Measurements from ENCODE around the gene MYZAP. TPM values are rescaled to one million over a fixed set of nuclear protein-coding genes. Genes with fewer than 3 reads are reported as not detected.

MYZAP gene
- 81.3 and 99.6 TPM in 2 replicates for total RNA-seq

GRCh38 chr15:57591822-57592367 lies at the start of gene MYZAP:
Gene MYZAP (plus strand): TSS chr15:57591904. CDS start chr15:57592035, 131 bp downstream.

GRCh38 chr15:57706405-57707209 lies 114.9 kb downstream of the MYZAP start, which contains the start of gene POLR2M:
Gene POLR2M (plus strand): TSS chr15:57706714. CDS start chr15:57706843, 129 bp downstream.

Other genes starting within 250 kb of the MYZAP start
- 37.0 and 38.2 TPM in 2 replicates for gene CGNL1, start 215.4 kb upstream of the MYZAP start, total RNA-seq
- 85.0 and 265 TPM in 2 replicates for gene POLR2M, start 114.8 kb downstream of the MYZAP start, total RNA-seq